NCI-H774 (cell line): ENCODE measurements around the gene YAP1.
A peak's percentile ranks its signal among the peaks of the same experiment; 100 is the strongest.
"Not testable (repeated sequence)": the region's sequence is repeated elsewhere in the genome, so short reads cannot be mapped to it uniquely, and the experiment has no call there.

Experiments used
- DNase-seq: peaks from one replicate; lab custom pipeline; 2025; lab: John Stamatoyannopoulos, UW

YAP1 gene

DNA sequence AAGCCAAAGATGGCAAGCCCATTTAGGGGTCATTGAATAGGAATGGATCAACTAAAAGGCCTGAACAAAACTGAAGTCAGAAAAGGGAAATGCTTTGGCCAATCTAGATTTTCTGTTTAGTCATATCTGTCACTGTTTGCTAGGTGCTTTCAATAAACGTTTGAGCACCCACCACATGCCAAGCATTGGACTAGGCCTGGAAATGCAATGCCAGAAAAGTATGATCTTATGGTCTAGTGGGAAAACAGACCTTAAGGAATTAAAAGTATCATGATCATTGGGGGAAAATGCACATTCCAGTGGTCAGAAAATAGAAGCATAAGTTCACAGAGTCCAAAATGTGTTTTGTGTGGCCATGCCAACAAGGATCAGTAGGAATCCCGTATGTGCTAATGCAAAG is 130.3 kb downstream of the YAP1 start:
- no peak for DNase-seq

GRCh38 chr11:102241026-102241425 is 130.8 kb downstream of the YAP1 start:
- no peak for DNase-seq

DNA sequence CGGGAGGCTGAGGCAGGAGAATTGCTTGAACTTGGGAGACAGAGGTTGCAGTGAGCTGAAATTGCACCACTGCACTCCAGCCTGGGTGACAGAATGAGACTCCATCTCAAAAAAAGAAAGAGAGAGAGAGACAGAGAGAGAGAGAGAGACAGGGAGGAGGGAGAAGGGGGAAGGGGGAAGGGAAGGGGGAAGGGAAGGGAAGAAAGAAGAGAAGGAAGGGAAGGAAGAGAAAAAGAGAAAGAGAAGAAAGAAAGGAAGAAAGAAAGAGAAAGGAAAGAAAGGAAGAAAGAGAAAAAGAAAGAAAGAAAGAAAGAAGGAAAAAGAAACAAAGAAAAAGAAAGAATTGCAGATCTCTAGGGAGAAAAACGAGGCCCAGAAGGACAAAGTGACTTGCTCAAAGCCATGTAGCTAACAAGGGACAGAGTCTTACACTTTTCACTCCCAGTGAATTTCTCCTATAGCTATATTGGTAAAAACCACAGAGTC is 133.2 kb downstream of the YAP1 start:
- DNase-seq: no peak

- no peak for DNase-seq
These were observed 134.6 kb downstream of the YAP1 start for GRCh38 chr11:102244681-102245409.

DNA sequence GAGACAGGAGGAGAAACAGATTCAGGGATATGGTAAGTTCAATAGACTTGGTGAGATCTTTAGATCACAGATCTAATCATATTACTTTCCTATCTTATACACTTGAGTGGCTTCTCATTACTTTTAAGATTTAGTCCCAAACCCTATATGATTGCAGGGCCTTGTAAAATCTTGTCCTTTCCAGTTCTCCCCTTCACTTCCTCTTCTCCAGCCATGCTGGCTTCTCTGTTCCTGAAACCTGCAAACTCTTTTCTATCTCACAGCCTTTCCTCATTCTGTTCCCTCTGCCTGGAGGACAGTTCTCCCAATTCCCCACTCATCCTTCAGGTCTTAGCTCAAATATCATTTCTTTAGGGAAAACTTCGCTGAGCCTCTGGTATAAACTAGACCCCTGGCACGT is 141.2 kb downstream of the YAP1 start:
- no peak for DNase-seq

DNA sequence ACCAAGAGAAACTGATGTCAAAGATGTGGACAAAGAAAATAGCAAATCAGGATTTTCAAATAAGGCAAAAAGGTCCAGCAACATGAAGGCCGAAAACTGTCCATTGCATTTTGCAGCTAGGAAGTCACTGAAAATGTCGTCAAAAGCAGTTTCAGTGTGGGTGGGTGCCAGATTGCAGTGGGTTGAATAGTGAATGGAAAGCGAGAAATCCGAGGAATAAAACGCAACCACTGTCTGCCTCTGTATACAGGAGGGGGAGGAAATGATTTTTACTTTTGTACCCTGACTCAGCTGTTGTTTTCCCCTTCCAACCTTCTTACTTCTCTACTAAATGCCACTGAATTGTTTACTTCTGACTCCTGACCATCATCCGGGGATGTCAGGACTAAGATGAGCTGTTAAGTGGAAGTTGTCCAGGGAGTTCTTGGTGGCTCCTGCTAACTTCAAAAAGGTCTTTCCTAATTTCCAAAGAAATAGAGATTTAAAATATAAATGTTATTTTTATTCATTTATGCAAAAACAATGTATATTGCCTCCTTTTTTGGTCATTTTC is 142.2 kb downstream of the YAP1 start:
- no peak for DNase-seq

DNA sequence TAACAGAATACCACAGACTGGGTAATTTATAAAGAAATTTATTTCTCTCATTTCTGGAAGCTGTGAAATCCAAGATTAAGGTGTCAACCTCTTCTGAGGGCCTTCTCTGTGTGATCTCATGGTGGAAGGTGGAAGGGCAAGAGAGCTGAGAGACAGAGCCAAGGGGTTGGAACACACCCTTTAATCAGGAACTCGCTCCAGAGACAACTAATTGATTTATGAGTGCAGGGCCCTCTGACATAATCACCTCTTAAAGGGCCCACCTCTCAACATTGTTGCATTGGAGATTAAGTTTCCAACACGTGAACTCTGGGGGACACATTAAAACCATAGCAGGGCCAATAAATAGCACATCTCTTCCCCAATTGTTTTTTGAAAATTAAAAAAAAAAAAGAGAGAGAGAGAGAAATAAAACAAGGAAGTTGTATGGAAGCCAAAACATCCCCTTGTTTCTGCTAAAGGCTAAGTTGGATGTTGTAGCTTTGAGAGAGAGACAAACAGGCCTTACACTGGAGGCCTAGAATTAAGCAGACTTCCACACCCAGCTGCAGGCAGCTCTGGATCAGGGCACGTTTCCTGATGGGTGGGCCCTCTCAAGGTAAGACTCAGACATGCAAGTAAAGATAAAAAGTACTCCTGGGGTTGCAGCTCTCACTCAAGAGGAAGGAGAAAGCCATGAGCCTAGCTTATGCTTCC is 142.9 kb downstream of the YAP1 start:
- DNase-seq: no peak

GRCh38 chr11:102254047-102254446 is 143.8 kb downstream of the YAP1 start:
- no peak for DNase-seq

DNA sequence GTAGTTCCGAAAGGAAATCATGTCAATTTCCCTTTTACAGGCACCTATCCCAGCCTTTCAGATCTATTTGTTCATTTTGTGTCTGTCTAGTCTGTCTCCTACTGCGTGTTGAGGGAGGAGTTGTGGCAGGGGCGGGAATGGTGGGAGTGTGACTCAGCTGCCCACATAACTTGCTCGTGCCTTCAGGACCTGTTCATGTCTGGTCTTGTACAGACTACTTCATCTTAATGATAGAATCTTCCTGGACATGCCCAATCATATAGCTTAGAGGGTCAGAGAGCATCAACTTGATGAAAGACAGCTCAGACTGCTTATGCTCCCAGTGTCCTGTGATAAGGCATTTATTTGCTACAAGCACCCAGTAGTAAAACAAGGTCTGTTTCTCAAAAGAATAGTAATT is 146.0 kb downstream of the YAP1 start:
- no peak for DNase-seq

- no peak for DNase-seq
These were observed 150.0 kb downstream of the YAP1 start for GRCh38 chr11:102260241-102260640.

DNA sequence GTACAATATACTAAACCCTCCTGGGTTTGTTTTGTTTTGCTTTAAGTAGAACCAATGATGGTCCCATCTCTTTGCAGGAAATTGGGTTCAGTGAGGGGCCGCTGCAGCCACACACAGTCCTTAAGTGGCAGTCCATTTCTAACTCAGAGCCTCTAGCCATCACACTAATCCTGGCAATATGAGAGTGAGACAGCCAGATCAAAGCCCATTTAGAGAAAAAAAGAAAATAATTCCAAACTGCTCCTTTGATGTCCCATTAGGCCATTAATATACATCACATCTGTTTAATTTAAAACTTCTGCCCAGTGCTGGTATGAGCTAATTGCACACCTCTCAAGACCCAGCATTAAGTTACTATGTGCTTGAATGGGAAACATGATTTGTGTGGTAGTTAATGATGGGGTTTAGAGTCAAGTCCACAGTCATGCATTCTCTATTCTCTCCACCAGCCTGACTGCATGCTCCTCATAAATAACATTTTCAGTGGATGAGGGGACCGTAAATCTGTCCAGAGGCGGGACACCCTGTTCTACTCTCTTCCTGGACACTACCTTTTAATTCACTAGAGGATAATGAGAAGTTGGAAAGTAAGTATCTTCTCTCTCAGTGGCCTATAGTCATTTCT is 153.2 kb downstream of the YAP1 start:
- DNase-seq: no peak

DNA sequence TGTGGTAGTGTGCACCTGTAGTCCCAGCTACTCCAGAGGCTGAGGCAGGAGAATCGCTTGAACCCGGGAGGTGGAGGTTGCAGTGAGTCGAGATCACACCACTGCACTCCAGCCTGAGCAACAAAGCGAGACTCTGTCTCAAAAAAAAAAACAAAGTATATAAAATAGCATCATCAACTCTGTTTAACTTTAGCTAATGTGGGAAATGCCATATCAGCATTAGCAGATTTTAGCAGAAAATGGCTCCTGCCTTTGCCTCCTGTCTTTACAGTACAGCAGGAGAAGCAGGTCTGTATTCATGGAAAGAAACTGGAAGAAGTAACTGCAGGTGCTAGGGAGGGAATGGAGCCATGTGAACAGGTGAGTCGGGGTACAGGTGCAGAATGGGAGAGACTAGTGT is 154.5 kb downstream of the YAP1 start:
- DNase-seq: not testable (repeated sequence)

GRCh38 chr11:102266099-102266498 is 155.9 kb downstream of the YAP1 start:
- no peak for DNase-seq

GRCh38 chr11:102267609-102268008 is 157.4 kb downstream of the YAP1 start:
- DNase-seq: no peak

- DNase-seq: peak; percentile 93
These were observed 158.1 kb downstream of the YAP1 start for GRCh38 chr11:102268083-102268984.

DNA sequence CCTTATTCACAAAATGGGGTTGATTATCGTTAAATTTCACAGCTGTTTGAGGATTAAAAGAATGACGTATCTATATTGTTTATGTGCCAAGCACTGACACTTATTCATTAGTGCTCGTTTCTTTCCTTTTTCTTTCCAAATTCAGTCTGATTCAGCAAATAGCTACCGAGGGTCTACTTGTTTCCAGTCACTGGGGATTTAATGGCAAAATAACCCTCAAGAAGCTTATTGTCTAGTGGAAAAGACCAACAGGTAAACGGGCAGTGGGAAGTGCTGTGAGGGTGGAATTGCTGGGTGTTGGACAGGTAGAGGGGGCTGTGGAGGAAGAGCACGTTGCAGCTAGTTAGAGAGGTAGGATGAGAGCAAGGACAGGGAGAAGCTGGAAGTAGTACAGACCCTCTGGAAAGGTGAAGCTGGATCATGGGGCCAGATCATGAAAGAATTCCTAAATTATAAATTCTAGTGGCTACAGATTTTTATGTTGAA is 158.8 kb downstream of the YAP1 start:
- no peak for DNase-seq

GRCh38 chr11:102269927-102270326 is 159.7 kb downstream of the YAP1 start:
- DNase-seq: no peak

DNA sequence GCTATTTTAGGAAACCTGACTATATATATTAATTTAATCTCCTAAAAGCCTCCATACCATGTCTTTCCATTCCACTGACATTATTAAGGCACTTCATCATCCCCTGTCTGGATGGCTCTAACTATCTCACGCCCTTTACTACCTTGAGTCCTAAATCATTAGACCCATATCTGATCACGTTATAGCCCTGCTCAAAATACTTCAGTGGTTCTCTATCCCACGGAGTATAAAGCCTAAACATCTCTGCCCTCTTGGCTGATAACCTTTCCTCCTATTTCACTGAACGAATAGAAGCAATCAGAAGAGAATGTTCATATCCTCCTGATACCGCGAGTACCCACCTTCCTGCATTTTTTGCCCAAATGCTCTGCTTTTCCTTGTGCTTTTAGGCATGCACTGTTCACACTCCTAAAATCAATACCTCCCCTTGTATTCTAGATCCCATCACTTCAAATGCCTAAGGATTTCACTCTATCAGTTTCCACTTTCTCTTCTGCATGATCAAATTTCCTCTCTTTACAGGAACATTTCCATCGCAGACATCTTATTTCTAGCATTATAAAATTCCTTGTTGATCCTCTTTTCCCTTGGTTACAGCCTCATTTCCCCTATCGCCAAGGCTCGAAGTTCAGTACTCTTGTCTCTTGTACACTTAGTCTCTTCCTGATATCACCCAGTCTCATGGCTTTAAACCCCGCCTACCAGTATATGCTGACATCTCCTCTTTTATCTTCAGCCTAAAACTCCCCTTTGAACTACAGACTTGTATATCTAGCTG is 162.0 kb downstream of the YAP1 start:
- DNase-seq: no peak

- no peak for DNase-seq
These were observed 164.4 kb downstream of the YAP1 start for GRCh38 chr11:102274628-102275027.

DNA sequence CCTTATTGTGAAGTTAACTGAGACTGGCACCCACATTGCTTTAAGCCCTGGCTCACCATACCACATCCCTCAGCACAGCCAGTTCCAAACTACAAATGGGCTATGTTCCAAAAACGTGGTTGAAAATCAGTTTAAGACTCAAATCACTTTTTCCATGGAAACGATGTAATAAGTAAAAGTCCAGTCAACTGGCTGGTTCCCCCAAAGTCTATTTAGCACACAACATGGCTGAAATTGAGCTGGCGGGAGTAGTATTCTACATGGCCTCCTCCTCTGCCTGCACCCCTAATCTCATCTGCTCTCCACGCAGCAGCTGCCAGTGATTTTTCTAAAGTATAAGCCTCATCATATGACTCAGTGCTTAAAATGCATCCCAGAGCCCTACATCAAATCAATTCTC is 166.1 kb downstream of the YAP1 start:
- DNase-seq: no peak

- no peak for DNase-seq
These were observed 166.5 kb downstream of the YAP1 start for GRCh38 chr11:102276783-102277182.
